ENCODE results near the gene KLF12. TPM values are rescaled to one million over a fixed set of nuclear protein-coding genes. Genes with fewer than 3 reads are reported as not detected.

The KLF12 gene
- polyA plus RNA-seq, 1 experiment = 16.3 TPM

- CTCF ChIA-PET = no interaction called here
These were observed 35.5 kb upstream of the KLF12 start for GRCh38 chr13:74169676-74170075.

GRCh38 chr13:74168263-74168675, 34.1 kb upstream of the KLF12 start:
- no peak for TF ChIP-seq CTCF (IDR thresholded peaks at IDR 0.05; ENCODE audit: insufficient read depth, low read depth, low read length)
- ChIA-PET POLR2A (no interaction called here), CTCF (no interaction called here)
- H3K27me3 ChIP-seq (ENCODE audit: control insufficient read depth, insufficient read depth, low read length) = no peaks in the 10 kb centered on the region
- H3K4me3 ChIP-seq (ENCODE audit: low read depth, low read length) = no peak overlapping the region
- no peaks in the 10 kb centered on the region for H3K36me3 ChIP-seq (ENCODE audit: control insufficient read depth, insufficient read depth, low read length)
- DNase-seq (ENCODE audit: low read depth) = no peak

More at GRCh38 chr13:74169676-74170075, 35.5 kb upstream of the KLF12 start:
- TF ChIP-seq CTCF (IDR thresholded peaks at IDR 0.05; ENCODE audit: insufficient read depth, low read depth, low read length) = no peak
- Histone ChIP-seq H3K4me3 (ENCODE audit: low read depth, low read length) (no peak overlapping the region), H3K27me3 (ENCODE audit: control insufficient read depth, insufficient read depth, low read length) (no peaks in the 10 kb centered on the region), H3K36me3 (ENCODE audit: control insufficient read depth, insufficient read depth, low read length) (no peaks in the 10 kb centered on the region)
- POLR2A ChIA-PET = no interaction called here
- DNase-seq (ENCODE audit: low read depth) = no peak

GRCh38 chr13:74166261-74167004, 32.2 kb upstream of the KLF12 start:
- Histone ChIP-seq H3K4me3 (ENCODE audit: low read depth, low read length) (no peak overlapping the region), H3K36me3 (ENCODE audit: control insufficient read depth, insufficient read depth, low read length) (no peaks in the 10 kb centered on the region), H3K27me3 (ENCODE audit: control insufficient read depth, insufficient read depth, low read length) (no peaks in the 10 kb centered on the region)
- no peak for TF ChIP-seq CTCF (IDR thresholded peaks at IDR 0.05; ENCODE audit: insufficient read depth, low read depth, low read length)
- DNase-seq (ENCODE audit: low read depth) = no peak
- ChIA-PET POLR2A (no interaction called here), CTCF (interaction anchor here (1.0 to 1.6 kb wide), 2 partner anchors 14 to 19 kb away, joined by 5 to 6 read pairs; no protein-coding TSS in a partner anchor)

GRCh38 chr13:74162782-74163181, 28.6 kb upstream of the KLF12 start:
- POLR2A ChIA-PET = no interaction called here
- DNase-seq (ENCODE audit: low read depth) = no peak
- CTCF ChIA-PET = interaction anchor here (0.6 kb wide), 1 partner anchor 124 kb away, joined by 3 read pairs; no protein-coding TSS in a partner anchor
- H3K4me3 ChIP-seq (ENCODE audit: low read depth, low read length) = no peak overlapping the region
- no peak for TF ChIP-seq CTCF (IDR thresholded peaks at IDR 0.05; ENCODE audit: insufficient read depth, low read depth, low read length)
- H3K36me3 ChIP-seq (ENCODE audit: control insufficient read depth, insufficient read depth, low read length) = no peaks in the 10 kb centered on the region
- no peaks in the 10 kb centered on the region for H3K27me3 ChIP-seq (ENCODE audit: control insufficient read depth, insufficient read depth, low read length)

GRCh38 chr13:74162135-74162534, 27.9 kb upstream of the KLF12 start:
- ChIA-PET POLR2A (no interaction called here), CTCF (no interaction called here)
- Histone ChIP-seq H3K4me3 (ENCODE audit: low read depth, low read length) (no peak overlapping the region), H3K27me3 (ENCODE audit: control insufficient read depth, insufficient read depth, low read length) (no peaks in the 10 kb centered on the region), H3K36me3 (ENCODE audit: control insufficient read depth, insufficient read depth, low read length) (no peaks in the 10 kb centered on the region)
- no peak for DNase-seq (ENCODE audit: low read depth)
- no peak for TF ChIP-seq CTCF (IDR thresholded peaks at IDR 0.05; ENCODE audit: insufficient read depth, low read depth, low read length)

Data from BJ (cell line).